DMS153 (cell line): ENCODE data around the gene CHAT.

ENCODE experiments used
- DNase-seq: peaks from one replicate; lab custom pipeline; 2025; lab: John Stamatoyannopoulos, UW

CHAT gene

DNA sequence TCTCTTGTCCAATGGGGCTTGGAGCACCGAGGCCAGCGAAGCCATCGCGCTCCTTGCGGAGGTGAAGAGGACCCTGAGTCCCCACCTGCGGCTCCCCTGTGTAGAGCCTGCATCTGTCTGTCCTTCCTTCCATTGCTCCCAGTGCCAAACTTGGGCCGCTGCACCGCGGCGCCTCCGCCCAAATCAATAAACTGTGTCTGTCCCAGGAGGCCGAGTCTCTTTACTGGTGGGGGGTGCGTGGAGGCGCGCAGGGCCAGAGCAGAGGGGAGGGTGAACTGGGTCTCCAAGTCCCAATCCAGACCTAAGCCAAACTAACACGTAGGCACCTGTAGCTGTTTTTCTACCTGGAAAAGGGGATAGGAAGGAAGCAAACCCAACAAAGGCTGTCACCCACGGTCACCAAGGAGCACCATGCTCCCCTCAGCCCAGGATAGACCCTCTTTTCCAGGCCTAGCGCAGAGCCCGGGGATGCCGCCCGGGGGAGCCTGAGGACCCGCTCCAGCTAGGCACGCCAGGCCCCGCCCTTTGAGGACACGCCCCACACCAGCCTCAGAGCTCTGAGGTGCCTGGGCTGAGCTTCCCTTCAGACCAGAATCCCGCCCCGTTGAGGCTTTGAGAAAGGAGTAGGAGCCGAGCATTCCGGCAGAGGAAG lies 1.2 kb upstream of the CHAT start:
- no peak for DNase-seq

DNA sequence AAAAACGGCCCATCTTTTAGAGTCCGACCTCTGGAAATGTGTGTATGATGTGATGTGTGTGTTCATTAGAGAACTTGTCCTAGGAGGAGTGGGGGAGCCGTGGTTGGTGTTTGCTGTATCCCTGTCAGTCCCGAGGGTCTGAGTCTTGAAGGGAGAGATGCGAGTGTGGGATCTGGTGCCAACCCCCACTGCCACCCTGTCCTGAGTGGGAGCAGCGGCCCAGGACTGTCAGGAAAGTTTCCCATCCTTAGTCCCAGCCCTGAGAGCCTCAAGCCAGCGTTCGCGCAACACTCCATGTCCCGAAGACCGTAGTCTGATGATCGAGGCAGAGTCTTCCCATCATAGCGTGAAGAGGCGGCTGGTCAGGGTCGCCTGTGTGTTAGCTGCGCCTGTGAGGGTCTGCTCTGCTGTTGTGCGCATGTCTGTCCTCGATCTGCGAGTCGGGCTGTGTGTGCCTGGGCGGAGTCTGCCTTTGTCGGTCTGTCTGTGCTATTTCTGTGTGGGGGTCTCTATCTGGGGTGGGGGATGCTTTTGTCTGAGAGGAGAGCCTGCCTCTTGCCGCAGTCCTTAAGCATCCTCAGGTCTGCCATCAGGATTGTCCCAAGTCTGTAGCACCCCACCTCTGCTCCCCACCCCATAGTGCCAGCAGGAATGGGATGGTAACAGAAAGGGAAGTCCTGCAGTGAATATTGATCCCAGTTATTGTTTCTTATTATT lies 514 bp upstream of the CHAT start:
- DNase-seq, result no peak

DNA sequence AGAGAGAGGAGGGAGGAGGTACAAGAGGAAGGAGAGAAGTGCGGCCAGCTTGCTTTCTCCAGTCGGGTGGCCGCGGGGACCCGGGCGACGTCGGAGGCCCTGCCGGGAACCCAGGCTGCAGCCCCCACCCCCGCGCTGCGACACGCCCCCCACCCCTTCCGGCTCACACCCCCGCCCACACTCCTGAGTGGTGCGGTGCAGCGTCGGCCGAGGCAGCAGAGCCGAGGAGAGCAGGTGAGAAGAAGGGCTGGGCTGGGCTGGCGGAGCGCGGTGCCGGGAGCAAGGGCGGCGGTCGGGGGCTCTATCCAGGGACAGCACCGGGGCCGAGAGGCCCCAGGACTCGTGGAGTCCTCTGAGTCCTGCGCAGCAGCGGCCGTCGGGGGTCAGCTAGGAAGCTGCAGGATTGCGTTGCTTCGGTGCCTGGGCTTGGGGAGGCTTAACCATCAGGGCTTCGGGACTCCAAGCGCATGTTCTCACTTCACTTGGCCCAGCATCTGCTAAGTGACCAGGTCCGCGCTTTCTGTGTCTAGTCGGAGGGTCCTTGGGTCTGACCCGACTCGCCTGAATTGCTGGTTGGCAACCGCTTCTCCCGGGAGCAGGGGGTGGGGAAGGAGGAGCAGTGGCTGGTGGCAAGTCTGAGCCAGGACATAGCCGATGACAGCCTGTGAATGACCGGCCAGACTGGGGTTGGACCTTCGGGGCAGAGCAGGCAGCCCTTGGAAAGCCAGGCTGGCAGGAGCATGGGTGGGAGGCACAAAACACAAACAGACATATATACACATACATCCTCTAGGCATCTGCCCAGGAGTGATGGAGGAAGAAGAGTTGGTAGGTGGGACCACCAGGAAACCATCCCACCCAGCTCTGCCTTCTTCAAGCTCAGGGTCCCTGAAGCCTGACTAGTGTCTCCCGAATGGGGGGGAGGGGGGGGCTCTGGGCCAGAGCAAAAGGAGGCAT lies 683 bp downstream of the CHAT start:
- no peak for DNase-seq

DNA sequence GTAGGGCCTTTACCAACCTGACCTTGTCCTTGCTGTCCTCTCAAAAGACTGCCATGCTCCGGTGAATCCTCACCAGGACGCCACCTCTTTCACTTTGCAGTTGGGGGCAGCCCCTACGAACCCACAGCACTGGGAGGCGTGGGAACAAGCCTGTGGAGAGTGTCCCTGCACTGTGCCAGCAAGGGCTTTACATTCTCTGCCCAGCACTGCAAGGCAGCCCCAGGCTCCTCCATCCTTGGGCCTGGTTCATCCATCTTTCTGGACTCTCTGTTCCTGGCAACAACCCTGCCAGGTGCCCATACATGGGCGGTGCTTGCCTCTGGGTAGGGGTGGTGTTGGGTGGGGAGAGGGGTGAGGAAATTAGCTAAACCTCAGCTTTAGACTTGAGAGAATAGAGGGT lies 1.4 kb downstream of the CHAT start:
- DNase-seq, result no peak

DNA sequence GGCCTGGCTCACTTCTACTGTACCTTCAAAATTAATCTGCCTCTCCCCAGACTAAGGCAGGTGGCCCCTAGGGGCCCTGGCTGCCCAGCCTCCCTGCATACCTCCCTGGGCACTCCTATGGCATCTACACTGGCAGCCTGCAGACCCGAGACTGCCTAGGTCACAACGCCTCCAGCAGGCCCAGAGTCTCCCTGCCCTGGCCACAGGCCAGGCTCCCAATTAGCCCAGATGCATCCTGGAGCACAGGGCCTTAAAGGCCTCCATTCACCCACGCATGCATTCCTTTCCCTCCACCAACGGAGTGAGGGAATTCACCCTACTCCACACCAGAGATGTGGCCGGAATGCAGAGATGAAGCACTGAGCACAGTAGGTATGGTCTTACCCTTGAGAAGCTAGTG lies 1.9 kb downstream of the CHAT start:
- DNase-seq, result no peak

DNA sequence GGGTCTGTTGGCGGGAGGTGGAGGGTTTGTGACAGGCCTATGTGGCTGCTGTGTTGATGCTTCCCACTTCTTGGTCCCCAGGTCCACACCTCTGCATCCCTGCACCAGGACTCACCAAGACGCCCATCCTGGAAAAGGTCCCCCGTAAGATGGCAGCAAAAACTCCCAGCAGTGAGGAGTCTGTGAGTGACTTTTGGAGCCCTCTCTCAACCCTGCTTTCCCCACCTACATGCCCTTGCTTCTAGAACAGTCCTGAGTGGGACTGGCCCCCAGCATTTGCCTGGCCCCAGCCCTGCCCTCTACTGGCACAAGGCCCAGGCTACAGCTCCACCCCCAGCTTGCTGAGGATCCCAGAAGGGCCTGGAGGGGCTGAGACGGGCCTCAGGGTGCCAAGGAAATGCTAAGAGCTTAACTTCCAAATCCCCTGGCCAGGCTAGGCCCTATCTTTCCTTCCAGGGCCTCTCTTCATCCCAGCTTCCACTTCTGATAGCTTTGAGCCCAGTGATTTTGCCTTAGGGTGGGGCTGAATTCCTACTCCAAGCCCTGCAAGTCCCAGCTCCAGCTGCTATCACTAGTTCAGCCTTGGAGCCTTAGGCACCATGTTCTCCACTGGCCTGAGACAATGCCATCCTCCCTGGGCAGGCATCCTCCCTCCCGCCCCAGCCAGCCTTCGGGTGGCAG lies 2.7 kb downstream of the CHAT start:
- no peak for DNase-seq

DNA sequence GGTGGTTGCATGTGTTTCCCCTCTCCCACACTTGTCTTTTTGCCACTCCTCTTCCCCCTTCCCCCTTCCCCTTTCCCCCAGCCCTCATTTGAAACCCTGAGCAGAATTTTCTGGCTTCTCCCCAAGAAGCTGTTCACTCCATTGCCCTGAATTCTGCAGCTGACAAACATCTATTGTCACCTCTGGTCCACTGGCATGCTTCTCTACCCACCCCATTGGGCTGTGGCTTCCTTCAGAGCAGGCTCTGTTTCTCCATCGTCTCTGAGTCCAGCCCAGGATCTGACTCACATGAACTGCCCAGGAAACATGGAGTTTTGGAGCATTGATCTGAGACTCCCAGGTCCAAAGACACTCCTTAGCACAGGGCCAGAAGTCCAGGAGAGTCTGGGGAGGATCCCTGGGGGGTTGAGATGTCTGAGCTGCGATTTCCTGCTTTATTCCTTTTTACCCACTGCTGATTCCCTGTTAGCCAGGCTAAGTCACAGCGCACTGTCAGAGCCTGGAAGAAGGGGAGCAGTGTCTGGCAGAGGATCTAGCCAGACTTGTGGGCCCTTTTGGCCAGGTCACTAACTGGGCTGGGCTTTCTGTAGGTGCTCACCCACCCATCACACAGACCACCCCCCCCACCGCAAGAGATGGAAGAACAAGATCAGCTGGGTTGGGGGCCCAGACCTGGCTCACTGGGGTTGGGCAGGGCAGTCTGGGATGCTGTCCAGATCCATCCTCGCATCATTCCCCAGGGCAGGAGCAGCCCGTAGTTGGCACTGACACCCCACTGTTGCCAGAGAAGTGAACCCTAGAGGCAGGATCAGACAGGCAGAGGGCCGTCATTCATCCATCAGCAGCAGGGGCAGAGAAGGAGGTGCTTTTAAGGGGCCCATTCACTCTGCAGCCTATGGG lies 3.5 kb downstream of the CHAT start:
- DNase-seq, result no peak

DNA sequence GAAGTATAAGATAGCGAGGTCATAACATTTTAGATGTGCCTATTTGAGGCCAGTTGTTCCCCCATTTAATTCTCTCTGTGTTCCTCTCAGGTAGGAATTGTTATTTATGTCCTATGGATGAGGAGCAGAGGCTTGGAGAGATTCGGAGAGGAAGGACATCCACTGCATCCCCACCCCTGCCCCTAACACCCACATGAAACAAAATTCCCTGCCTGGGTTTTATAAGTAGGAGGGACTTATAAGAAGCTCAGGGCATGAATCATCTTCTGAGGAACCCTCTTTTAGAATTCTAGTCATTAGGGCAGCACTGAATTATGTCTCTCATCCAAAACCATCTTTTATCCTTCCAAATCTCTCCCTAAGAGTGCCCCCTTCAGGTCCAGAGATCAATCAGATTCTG lies 5.0 kb downstream of the CHAT start:
- no peak for DNase-seq

DNA sequence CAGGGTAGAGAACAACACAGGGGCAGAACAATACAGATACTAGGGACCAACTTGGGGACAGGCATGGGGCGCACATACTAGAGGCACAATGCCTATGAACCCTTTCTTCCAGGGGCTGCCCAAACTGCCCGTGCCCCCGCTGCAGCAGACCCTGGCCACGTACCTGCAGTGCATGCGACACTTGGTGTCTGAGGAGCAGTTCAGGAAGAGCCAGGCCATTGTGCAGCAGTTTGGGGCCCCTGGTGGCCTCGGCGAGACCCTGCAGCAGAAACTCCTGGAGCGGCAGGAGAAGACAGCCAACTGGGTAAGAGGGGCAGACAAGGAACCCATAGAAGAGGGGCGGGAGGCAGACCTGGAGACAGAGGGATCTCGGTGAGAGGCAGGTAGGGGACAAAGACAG lies 5.8 kb downstream of the CHAT start:
- DNase-seq, result no peak

DNA sequence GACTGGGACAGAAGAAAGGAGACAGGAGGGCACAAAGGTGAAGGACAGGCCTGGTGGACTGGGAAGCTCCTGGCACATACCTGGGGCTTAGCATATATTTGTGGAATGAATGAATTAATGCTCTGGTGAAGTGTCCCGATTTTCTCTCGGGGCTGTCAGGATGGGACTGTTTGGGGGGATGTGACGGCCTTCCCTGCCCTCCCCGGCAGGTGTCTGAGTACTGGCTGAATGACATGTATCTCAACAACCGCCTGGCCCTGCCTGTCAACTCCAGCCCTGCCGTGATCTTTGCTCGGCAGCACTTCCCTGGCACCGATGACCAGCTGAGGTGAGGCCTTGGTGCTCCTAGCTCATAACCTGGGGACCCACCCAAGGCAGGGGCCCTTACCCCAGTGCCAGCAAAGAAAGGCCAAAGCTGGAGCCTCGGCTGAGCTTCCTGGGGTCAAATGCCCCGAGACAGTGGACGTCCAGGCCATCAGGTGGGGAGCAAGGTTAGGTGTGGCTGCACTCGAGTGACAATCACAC lies 6.5 kb downstream of the CHAT start:
- no peak for DNase-seq

DNA sequence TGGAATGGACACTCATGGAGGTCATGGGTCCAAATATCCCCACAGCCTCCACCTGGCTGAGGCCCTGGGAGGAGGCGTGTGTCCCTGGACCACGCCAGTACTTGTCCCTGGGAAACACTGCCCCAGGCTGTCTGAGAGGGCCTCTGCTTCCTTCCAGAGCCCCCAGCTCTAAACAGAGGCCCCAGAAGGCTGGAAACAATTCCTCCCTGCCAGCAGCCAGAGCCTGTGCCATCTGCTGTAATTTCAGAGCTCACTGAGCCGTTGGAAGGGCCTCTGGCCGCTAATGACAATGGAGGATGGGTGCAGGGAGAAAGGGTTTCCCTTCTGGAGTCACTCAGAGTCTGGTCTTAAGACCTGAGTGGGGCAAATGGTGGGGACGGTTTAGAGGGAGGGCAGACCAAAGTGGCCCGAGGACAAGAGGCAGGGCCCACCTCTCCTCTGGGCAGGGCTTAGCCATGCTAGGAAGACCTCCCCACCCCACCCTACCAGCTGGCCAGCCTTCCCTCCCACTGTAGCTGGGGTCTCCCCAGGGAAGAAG lies 7.1 kb downstream of the CHAT start:
- DNase-seq, result no peak

DNA sequence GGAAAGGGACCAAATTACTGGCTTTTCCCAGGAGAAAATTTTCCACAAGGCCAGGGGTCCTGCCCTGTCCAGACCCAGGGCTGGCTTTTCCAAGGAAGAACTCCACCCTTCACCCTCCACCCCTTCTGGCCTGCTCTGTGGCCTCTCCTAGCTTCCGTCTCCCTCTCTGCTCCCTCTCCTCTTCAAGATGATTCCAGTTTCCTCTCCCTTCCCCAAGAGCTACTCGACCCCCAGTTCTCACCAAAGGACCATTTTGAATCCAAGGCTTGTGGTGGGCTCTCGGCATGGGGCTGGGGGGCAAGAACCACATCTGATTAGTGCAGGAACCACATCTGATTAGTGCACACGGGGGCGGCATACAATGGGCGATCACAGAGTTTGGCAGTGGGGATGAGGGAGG lies 7.7 kb downstream of the CHAT start:
- DNase-seq, result no peak

DNA sequence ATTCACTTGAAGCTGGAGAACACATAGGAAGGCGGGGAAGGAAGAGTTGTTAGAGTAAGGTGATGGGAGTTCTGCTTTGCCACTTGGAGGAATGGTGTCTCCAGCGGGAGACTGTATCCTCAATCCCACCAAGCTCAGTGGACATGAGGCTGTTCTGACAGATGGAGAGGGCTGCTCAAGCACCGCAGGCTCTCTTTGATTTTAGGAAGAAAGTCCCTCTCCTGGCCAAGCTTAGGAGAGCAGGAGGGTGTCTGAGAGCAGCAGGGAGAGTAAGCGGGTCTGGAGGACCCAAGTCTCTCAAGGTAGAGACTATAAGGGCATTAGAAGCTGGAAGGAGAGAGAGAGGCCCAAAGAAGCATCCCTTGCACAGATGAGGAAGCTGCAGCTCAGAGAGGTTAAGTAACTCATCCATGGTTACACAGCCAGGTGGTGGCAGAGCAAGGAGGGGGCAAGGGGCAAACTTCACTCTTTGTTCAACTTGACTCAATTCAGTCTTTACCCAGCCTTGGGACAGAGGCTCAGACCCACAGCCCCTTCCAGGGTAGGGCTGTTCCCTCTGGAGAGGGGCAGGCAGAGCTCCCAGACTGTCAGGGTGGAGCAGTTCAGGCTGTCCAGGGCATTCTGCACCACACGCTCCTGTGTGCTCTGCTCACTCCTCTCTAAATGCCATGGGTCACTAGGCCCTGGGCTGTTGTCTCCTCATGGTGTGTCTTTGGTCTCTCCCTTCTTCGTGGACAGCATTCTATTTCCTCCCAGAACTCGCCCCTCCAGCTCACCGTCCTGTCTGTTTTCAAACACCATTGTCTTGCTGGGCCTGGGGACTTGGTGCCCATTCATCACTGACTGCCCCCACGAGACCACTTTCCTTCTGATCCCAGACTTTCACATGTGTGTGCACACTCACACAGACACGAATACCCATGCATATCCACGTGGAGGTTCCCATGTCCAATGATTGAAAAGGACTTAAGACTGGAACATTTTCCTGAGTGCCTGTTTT lies 8.9 kb downstream of the CHAT start:
- no peak for DNase-seq

DNA sequence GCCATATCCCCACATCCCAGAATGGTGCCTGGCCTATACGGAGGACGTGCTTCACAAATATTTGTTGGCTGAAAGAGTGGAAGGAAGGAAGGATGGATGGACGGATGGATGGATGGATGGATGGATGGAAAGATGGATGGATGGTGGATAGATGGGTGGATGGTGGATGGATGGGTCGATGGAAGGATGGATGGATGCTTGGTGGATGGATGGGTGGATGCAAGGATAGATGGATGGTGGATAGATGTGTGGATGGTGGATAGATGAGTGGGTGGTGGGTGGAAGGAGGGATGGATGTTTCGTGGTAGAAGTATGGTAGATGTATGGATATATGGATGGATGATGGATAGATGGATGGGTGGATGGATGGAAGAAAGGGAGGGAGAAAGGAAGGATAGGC lies 10.8 kb downstream of the CHAT start:
- DNase-seq, result no peak

DNA sequence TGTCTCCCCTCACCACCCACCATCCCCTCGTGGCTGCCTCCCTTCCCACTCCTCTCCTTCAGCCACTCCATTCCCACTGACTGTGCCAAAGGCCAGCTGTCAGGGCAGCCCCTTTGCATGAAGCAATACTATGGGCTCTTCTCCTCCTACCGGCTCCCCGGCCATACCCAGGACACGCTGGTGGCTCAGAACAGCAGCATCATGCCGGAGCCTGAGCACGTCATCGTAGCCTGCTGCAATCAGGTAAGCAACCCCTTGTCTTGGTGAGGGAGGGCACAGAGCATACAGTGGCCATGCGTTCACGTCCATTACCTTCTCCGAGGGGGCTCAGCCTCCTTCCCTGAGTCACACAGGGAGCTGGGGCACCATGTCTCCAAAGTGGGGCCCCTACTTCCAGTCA lies 11.6 kb downstream of the CHAT start:
- no peak for DNase-seq

DNA sequence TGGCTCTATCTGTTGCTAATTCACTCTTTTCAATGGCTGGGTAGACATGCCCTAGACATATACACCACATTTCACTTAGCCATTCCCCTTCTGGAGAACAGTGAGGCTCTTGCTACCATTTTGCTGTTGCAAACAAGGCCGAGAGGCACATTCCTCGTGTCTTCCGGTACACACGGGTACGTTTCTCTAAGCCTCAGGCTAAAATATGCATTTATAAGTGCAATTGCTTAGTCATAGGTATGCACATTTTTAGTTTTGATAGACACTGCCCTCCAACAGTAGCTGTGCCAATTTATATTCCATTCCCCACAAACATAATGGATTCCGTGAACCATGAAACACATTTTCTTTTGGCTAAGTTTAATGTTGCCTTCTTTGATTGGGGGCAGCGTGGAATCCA lies 13.2 kb downstream of the CHAT start:
- DNase-seq, result no peak

DNA sequence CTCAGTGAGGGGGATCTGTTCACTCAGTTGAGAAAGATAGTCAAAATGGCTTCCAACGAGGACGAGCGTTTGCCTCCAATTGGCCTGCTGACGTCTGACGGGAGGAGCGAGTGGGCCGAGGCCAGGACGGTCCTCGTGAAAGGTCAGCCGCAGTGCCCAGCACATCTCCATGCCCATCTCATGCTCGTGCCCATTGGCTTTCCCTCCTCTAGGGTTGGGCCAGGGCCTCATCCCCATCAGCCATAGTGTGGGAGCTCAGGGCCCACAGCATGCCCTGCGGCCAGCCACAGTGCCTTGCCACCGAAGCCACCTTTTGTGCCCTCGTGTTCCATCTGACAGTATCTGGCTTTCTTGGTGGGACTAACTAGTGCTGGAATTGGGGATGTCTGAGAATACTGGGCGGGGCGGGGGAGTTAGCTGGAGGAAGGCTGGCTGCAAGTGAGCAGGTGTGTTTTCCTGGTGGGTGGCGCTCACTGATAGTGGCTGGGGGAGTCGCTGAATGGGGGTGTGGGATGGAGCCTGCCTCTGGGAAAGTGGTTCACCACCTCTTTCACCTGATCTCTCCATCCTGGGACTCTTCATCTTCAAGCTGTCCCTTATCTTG lies 13.9 kb downstream of the CHAT start:
- no peak for DNase-seq

DNA sequence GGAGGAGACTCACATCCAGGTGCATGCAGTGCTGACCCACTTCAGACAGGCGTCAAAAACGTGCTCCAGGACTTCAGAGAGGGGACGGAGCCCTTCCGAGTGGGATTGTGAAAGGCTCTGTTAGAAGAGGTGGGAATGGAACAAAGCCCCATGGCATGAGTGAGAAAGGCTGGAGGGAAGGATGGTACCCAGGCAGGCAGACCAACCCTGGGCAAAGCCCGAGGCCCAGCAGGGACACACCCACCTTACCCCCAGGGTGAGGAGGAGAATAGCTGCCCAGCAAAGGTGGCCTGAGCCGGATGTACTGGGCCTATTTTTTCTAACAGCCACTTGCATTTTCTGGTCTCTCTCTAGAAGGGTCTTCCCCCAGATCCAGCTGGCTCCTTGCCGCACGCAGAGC lies 14.8 kb downstream of the CHAT start:
- DNase-seq, result no peak

DNA sequence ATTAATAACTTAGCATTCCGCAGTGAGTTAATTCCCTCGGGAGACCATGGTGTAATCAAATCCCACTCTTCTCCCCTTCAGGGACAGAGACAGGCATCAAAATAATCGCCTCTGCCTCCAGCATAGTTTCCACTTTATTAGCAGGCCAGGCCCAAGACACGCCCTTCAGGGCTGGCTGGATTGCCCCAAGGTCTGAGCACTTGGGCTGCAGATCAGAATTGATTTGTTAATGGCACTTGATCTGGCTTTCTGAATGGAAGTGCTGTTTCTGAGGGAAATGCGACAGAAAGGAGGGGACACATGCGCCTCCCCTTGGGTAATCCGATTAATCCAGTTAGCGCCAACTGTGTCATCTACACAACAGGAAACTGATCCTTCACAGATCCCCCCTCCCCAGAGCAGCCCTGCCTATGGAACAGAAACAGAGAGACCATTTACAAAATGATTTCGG lies 15.6 kb downstream of the CHAT start:
- no peak for DNase-seq
